Adipocyte (in vitro differentiated cells): ENCODE results near the gene SFXN1.

Experiments
- DNase-seq: peaks from one replicate; pipeline ENCODE4 v3.0.0-alpha.2; 2015; ENCODE audit warnings: low read depth
- H3K27me3 ChIP-seq: replicated peaks from 2 replicates; pipeline ENCODE4 v1.7.0; 2013; ENCODE audit warnings: mild to moderate bottlenecking, low read length, moderate library complexity; ENCODE audit not compliant: control insufficient read depth, insufficient read depth
- H3K36me3 ChIP-seq: 2 replicates; pipeline ENCODE4 v1.7.0; 2013; ENCODE audit warnings: low read length, mild to moderate bottlenecking, moderate library complexity; ENCODE audit not compliant: control insufficient read depth, insufficient read depth, severe bottlenecking
- H3K4me1 ChIP-seq: 2 replicates; pipeline ENCODE4 v1.7.0; 2013; ENCODE audit warnings: mild to moderate bottlenecking, low read length, moderate library complexity; ENCODE audit not compliant: control insufficient read depth, insufficient read depth
- H3K4me3 ChIP-seq: 2 replicates; pipeline ENCODE4 v1.7.0; 2013; ENCODE audit warnings: mild to moderate bottlenecking, low read length, moderate library complexity
- H3K9ac ChIP-seq: 2 replicates; pipeline ENCODE4 v1.7.0; 2013; ENCODE audit warnings: mild to moderate bottlenecking, low read length, moderate library complexity
- H3K9me3 ChIP-seq: 2 replicates; pipeline ENCODE4 v1.7.0; 2013; ENCODE audit warnings: mild to moderate bottlenecking, low read length, moderate library complexity; ENCODE audit not compliant: control insufficient read depth

The SFXN1 gene

DNA sequence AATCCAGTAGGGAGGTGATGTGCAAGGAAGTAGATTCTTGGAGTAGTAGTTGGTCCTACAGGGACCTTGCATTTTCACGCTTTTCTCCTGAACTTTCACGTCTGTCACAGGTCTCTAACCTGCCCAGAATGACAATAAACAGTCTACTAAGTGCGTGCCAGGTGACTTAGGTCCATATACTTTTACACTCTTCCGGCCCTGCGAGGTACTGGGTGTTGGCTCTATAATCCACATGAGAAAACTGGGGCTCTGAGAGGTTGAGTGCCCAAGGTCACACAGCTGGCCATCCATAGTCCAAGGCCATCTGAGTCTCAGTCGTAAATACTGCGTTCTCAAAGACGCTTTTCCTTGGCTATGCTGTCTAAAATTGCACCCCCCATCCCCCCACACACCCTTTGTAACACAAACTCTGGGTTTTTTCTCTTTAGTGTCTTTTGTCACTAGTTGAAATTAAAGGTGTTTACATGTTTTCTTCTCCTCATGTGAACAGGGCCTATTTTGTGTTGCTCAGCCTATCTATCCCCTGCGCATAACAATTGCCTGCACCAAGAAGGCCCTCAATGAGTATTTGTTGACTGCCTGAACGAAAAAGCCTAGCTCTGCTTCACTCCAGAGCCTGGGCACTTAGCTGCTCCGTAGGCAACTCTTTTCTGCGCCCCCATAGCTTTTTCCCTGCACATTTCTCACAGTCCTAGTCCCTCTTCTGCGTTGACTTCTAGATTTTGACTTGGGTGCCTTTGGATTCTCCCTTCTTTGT is 943 bp downstream of the SFXN1 start:
- Histone ChIP-seq H3K27me3 (no peaks in the 10 kb centered on the region), H3K9ac (peak overlapping the region; percentile 94), H3K4me3 (peak overlapping the region; percentile 99), H3K36me3 (peaks cover 19% of the 10 kb centered on the region), H3K9me3 (no peaks in the 10 kb centered on the region), H3K4me1 (peaks cover 16% of the 10 kb centered on the region)
- DNase-seq, result peak; percentile 10

DNA sequence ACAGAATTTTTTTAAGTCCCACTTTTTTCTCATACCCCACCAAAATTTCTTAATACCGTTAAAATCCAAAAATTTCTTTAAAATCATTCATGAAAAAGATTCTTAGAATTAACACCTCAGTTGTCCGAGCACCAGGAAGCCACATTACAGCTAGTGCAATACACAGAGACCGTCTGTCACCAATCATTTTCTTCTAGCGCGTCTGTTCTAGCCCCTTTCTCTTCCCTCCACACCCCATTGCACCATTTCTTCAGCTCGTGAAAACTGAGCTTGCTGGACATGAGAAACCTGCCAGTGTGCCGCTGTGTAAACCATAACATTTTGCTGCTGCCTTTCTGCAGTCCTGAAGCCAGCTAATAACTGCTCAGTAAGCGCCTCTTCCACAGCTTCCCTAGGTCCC is 5.0 kb downstream of the SFXN1 start:
- no peaks in the 10 kb centered on the region for H3K27me3 ChIP-seq

DNA sequence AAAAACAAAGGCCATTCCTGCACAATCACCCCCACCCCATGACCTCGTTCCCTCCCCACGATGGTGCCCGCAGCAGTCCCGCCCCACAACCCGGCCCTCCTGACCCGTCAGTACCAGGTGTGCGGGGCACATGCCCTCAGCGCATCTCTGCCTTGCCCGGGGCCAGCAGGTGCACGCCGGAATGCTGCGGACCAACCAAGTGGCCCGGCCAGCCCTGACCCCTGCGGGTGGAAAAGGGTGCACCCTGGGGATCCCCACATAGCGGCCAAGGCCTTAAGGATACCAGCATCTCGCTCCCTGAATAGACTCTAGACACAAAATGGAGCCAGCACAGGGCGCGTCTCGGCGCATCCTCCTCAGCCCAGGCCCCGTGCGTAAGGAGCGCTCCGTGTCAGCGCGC is 6.0 kb downstream of the SFXN1 start:
- Histone ChIP-seq H3K9ac (no peak overlapping the region), H3K4me3 (no peak overlapping the region), H3K27me3 (no peaks in the 10 kb centered on the region), H3K9me3 (no peaks in the 10 kb centered on the region), H3K36me3 (peaks cover 19% of the 10 kb centered on the region), H3K4me1 (peaks cover 6% of the 10 kb centered on the region)
- DNase-seq, result no peak

More for the DNA sequence above, 5.0 kb downstream of the SFXN1 start:
- Histone ChIP-seq H3K4me3 (no peak overlapping the region), H3K4me1 (peaks cover 8% of the 10 kb centered on the region), H3K9ac (no peak overlapping the region), H3K36me3 (peaks cover 19% of the 10 kb centered on the region), H3K9me3 (no peaks in the 10 kb centered on the region)
- no peak for DNase-seq

DNA sequence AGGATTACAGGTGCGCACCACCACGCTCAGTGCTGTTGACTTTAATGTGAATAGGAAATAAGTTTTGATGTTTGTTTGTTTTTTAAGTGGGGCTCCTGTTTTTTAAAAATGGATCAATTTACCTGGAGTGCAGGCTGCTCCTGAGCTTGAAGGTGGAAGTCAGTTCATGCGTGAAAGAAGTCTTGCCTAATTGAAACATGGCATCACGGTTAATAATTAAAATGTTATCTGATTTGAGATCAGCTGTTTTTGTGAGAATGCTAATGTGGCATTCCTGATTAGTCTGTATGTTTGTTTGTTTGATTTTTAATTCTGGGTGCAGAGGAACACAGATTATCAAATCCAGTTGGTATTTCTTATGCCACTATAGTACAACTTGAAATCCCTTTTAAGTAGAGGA is 6.5 kb downstream of the SFXN1 start:
- no peak overlapping the region for H3K4me3 ChIP-seq
- H3K9me3 ChIP-seq, result no peaks in the 10 kb centered on the region
- H3K27me3 ChIP-seq, result no peaks in the 10 kb centered on the region
- no peak for DNase-seq
- H3K9ac ChIP-seq, result no peak overlapping the region
- peaks cover 19% of the 10 kb centered on the region for H3K36me3 ChIP-seq
- H3K4me1 ChIP-seq, result peaks cover 1% of the 10 kb centered on the region

DNA sequence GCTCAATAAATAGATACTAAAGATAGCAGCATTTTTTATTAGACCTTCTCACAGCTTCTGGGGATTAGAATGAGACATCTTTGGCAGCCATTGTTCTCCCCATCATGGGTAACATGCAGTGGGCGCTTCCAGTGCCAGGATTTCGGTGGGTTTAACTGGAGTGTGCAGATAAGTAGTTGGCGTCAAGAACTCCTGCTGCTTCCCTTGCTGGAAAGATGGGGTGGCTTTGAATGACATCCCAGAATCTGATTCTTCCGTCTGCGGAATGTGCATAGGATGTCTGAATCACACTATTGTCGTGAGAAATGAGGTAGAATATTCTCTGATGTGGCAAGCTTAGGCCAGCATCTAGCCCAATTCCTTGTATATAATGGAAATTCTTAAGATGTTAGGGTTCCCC is 7.3 kb downstream of the SFXN1 start:
- DNase-seq, result no peak
- Histone ChIP-seq H3K9me3 (no peaks in the 10 kb centered on the region), H3K9ac (no peak overlapping the region), H3K4me3 (no peak overlapping the region), H3K36me3 (peaks cover 24% of the 10 kb centered on the region), H3K27me3 (no peaks in the 10 kb centered on the region), H3K4me1 (no peaks in the 10 kb centered on the region)

DNA sequence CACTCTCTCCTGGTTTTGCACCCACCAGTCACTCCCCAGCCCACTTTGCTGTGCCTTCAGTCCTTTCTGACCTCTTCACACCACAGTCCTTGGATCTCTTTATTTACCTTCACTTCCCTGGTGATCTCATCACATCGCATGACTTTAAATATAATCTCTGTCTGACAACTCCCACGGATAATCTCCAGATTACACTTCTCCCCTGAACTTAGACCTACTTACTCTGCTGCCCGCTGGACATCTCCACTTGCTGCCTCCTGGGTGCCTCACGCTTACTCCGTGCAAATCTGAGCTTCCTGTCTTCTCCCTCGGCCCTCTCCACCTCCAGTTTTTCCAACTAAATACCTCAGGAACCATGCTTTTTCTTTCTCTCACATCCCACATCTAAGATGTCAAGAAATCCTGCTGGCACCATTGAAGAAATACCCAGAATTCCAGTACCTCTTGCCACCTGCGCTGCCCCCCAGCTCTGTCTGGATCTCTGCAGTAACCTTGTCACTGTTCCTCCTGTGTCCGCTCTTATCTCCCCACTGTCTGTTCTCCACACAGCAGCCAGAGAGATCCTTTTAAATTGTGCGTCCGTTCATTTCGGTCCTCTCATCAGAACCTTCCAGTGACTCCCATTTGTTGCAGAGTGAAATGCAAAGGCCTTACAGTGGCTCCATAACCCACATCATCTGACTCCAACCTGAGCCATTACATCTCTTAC is 9.3 kb downstream of the SFXN1 start:
- no peaks in the 10 kb centered on the region for H3K9me3 ChIP-seq
- no peak for DNase-seq
- H3K36me3 ChIP-seq, result peaks cover 26% of the 10 kb centered on the region
- no peaks in the 10 kb centered on the region for H3K4me1 ChIP-seq
- H3K4me3 ChIP-seq, result no peak overlapping the region
- no peak overlapping the region for H3K9ac ChIP-seq
- no peaks in the 10 kb centered on the region for H3K27me3 ChIP-seq

DNA sequence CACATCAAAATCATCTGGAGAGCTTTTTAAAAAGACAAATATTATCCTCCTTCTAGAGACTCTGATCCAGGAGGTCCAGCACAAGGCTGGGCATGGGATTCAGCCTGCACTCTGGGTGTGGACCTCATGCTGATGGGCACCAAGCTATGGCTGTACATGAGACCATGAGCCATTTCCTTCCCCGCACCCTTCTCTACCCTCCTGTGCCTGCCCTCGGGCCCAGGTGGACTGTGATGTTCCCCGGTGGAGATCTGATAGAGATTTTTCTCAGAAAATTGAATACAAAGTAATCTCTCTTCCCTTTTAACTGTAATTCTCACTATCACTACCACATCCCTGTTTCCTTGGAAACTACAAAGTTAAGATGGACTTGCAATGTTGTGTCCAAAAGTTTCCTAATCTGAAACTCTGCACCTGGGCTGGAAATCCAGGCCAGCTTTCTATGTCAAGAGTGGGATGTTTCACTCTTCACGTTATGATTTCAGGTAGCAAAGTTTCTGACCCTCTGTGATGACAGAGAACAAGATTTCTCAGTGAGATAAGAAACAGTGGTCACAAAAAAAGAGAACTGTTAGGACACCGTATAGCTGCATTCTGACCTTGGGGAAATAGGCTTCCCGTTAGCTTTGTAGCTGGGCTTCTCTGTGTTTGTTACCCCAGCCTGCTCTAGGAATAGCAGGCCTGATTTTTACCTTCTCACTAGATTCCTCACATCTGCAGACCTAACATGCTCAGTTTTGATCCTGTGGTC is 11.5 kb downstream of the SFXN1 start:
- H3K4me1 ChIP-seq, result peaks cover 5% of the 10 kb centered on the region
- no peak overlapping the region for H3K4me3 ChIP-seq
- peaks cover 29% of the 10 kb centered on the region for H3K36me3 ChIP-seq
- DNase-seq, result no peak
- no peaks in the 10 kb centered on the region for H3K27me3 ChIP-seq
- no peaks in the 10 kb centered on the region for H3K9me3 ChIP-seq
- H3K9ac ChIP-seq, result no peak overlapping the region

DNA sequence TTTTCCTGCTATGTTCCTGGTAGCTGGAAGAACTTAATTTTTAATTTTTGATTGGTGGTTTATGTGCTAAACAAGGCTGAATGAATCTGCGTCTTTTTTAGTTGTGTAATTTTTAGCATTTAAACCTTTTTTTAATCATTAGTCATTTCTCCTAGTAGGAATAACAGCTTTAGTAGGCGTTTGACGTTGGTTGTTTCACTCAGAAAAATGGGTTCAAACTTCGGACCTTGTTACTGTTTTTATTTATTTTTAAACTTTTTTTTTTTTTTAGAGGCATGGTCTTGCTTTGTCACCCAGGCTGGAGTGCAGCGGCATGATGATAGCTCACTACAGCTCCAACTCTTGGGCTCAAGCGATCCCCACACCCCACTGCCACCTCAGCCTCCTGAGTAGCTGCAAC is 12.9 kb downstream of the SFXN1 start:
- Histone ChIP-seq H3K36me3 (peaks cover 32% of the 10 kb centered on the region), H3K4me3 (no peak overlapping the region), H3K4me1 (peaks cover 5% of the 10 kb centered on the region), H3K27me3 (no peaks in the 10 kb centered on the region), H3K9me3 (no peaks in the 10 kb centered on the region), H3K9ac (no peak overlapping the region)
- no peak for DNase-seq

DNA sequence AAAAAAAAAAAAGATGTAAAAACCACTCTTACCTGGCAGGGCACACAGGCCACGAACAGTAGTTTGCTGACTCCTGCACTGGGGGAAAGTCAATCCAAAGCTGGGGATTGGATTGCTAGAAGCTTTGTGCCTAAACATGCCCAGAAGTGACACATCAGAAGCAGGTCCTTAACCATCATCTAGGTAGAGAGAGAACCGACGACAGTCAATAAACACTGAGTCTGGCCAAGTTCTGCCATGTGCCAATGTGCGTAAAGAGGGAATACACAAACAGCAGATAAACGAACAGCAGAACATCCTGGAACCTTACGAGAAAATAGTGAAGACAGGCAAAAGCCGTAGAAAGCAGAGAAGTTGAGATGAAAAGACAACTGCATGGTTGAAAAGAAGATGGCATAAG is 14.9 kb downstream of the SFXN1 start:
- no peaks in the 10 kb centered on the region for H3K27me3 ChIP-seq
- peaks cover 35% of the 10 kb centered on the region for H3K36me3 ChIP-seq
- no peak for DNase-seq
- H3K9me3 ChIP-seq, result no peaks in the 10 kb centered on the region
- no peak overlapping the region for H3K9ac ChIP-seq
- no peak overlapping the region for H3K4me3 ChIP-seq
- peaks cover 5% of the 10 kb centered on the region for H3K4me1 ChIP-seq

DNA sequence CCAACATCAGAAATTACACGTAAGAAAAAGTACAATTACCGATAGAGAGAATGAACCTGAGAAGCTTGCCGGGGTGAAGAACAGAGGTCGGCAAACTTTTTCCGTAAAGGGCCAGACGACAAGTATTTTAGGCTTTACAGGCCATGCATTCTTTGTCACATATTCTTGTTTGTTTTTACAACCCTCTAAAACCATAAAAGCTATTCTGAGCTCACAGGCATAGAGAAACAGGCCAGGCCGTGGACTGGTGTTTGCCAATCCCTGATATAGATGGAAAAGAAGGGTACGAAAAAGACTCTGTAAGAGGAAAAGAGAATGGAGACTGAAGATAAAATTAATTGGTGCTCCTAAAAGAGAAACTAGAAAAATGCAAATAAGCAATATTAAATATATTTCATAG is 15.4 kb downstream of the SFXN1 start:
- H3K4me1 ChIP-seq, result peaks cover 5% of the 10 kb centered on the region
- peaks cover 39% of the 10 kb centered on the region for H3K36me3 ChIP-seq
- H3K9ac ChIP-seq, result no peak overlapping the region
- no peaks in the 10 kb centered on the region for H3K27me3 ChIP-seq
- H3K9me3 ChIP-seq, result no peaks in the 10 kb centered on the region
- H3K4me3 ChIP-seq, result no peak overlapping the region
- no peak for DNase-seq
